GM19025 (cell line): Measurements from ENCODE around the gene CD82.
"Not testable (repeated sequence)": the region's sequence is repeated elsewhere in the genome, so short reads cannot be mapped to it uniquely, and the experiment has no call there.

Source experiments
- ATAC-seq: cut with Tn5 transposase; IDR thresholded peaks from one replicate; pipeline ENCODE4 v1.9.1; 2021; ENCODE audit warnings: mild to moderate bottlenecking, low read depth, moderate library complexity; ENCODE audit not compliant: unreplicated experiment

Gene CD82

DNA sequence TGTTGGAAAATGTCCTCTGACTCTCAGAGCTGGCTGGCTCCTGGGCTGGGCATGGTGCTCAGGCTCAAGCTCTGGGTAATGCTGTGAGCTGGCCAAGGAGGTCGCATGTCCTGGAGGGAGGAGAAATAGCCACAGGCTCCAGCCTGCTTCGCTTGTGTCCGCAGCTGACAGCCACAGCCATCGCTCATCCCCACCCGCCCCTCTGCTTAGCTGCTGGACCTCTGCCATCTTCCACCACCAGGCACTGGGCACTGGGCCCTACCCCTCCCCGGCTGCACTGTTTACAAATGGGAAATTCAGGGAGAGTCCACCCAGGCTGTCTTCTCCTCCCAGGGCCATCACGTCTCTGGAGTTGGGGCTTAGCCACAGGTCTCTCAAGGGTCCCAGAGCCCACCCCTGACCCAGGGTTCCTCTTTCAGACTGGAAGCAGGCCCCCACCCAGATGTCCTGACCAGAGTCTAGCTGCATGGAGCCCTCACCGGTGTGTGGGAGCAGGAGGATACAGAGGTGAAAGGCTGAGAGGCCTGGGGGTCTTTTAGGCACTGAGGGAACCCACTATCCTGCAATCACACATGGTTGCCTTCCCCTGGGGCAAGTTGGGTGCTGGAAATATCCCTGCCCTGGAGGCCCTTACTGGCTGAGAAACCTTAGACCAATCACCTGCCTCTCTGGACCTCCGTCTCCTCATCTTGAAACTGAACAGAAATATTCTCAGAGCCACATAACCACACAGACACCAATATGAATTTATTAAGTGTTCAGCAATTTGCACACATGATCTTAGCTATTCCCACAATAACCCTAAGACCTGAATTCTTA is 62.7 kb downstream of the CD82 start:
- peak; percentile 61 for ATAC-seq

- no peak for ATAC-seq
Measured at GRCh38 chr11:44628730-44629700, 63.6 kb downstream of the CD82 start.

GRCh38 chr11:44629732-44630345 is 64.4 kb downstream of the CD82 start:
- ATAC-seq = no peak

DNA sequence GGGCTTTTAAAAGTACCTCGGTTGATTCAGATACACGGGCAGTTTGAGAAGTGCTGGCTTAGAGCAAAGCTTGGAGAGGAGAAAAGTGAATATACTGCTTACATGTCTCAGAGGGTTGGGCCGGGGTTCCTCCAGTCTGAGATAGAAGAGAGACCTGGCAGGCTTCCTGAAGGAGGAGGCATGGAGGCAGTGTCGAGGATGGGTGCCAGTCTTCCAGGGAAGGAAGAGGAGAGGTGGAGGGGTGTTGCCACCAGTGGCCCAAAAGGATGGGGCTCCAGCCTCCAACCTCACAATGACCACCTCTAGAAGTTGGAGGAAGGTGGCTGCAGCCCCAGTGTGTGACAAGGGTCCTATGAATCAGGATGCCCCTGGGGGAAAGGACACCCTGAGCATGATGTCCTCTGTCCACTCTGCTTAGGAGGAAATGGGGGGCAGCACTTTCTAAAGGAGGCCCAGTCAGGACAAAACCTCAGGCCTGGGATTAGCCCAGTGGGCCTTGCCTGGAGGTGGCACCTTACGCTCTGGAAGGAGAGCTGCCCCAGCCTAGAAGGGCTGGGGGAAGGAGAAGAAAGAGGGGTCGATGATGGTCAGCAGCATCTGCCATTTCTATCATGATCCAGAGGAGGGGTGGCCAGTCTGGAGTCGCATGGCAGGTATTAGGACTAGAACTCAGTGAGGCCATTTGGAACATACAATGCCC is 65.2 kb downstream of the CD82 start:
- no peak for ATAC-seq

DNA sequence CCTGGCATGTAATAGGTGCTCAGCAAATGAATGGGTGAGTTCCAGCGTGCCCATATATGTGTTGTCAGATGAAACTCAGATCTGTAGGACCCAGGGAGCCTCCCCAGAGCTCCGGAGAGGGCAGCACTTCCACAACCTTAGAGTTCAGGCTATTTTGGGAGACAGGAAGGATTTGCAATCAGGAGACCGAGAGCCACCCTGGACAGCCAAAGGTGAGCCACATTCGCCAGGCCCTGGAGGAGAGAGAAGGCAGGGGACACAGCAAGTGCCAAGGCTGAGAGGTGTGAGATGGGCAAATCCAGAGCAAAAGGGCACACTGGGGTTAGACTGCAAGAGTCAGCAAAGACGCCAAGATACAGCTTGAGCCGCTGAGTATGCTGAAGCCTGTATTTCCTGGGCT is 66.4 kb downstream of the CD82 start:
- ATAC-seq = no peak

DNA sequence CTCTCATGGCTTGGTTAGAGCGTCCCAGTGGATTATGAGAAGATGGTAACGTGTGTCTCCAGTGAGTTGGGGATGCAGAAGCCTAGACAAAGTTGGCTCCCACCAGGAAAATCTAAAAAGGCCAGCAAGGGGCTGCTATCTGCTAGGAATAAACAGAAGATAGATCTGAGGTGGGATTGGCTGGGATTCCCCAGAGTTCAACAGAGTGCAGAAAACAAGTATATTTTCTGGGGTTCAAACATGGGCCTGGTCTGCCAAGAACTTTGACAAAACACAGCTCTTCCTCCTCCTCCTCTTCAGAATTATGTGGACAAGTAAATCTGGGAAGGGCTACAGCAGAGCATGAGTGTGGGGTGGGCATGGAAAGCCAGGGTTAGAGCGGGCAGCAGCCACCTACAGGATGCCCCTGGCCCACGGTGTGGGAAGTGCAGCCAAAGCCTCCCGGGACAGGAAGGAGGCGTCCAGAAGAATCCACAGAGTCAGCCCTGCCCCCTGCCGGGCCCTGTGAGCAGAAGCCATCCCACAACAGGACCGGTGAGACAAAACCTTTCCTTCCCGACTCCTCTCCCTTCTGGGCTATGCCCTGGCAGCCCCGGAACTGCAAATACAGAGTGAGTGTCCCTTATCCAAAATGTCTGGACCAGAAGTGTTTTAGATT is 67.1 kb downstream of the CD82 start:
- no peak for ATAC-seq

DNA sequence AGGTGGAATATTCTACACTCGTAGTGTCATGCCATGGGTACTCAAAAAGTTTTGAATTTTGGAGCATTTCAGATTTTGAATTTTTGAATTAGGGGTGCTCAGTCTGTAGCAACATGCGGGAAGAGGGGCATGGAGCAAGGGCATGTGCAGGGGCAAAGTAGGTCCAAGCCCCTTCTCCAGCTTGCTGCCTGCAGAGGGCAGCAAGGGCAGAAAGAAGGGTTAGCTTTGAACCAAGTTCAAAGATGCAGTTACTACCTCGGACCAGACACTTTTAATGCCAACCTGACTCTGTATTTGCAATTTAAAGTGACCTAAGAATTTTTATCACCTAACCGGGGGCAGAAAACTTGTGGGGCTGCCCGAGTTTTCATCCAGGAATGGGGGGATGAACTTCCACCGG is 68.2 kb downstream of the CD82 start:
- ATAC-seq = no peak

DNA sequence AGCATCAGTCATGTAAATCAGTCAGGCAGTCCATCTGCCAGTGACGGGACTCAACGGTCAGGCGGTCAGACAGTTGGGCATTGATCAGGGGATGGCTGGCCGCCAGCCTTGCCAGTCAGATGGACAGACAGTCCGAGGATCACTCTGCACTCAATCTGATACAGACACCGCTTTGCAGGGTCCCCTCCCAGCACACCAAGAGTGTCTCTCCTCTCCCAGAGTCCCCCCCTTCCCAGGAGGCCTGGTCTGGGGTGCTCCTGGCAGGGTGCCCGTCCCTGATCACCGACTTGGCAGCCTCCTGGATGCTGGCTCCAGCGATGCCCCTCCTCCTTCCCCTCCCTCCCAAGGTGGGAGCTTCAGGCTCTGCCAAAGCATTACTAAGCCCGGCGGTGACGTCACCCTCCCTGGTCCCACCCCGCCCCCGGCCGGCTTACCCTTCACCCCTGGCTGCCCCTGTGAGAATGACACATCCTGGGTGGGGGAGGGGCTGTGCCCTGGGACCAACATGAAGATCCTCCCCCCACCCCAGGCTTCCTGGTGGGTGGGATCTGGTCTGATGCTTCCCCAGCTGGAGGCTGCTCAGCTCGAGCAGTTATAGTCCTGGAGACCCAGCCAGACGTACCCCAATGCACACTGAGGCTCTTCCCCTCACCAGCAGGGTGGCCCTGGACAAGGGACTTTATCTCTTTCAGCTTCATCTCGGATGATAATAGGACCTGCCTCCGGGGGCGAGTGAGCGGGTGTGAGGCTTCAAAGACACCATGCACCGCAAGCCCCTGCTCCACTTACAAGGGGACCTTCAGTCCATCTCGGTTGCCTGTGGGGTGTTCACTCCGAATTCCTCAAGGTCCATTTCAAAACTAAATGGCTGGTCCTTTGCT is 69.2 kb downstream of the CD82 start:
- no peak for ATAC-seq

DNA sequence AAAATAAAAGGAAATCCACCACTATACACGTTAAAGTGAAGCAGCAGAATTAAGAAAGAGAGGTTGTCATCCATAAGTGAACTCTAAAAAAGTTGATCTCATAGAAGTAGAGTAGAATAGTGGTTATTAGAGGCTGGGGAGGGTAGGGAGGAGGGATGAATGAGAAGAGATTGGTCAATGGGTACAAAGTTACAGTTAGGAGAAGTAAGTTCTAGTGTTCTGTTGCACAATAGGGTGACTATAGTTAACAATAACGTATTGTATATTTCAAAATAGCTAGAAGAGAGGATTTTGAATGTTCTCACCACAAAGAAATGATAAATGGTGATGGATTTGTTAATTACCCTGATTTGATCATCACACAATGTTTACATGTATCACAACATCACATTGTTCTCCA is 72.0 kb downstream of the CD82 start:
- no peak for ATAC-seq

GRCh38 chr11:44638032-44638431 is 72.6 kb downstream of the CD82 start:
- ATAC-seq = no peak

DNA sequence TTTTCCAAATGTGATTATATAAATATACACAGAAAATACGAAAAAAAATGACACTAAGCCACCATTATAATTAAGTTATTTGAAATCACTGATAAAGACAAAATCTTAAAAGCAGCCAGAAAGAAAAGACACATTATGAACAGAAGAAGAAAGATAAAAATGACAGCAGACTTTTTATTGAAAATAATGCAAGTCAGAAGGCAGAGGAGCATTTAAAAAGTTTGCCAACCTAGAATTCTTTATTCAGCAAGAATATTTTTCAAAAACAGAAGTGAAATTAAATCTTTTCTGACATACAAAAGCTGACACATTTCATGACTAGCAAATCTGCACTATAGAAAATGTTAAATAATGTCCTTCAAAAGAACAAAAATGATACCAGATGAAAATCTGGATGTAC is 77.8 kb downstream of the CD82 start:
- no peak for ATAC-seq

- no peak for ATAC-seq
Measured at GRCh38 chr11:44645827-44646226, 80.4 kb downstream of the CD82 start.

- not testable (repeated sequence) for ATAC-seq
Measured at GRCh38 chr11:44647255-44647955, 81.9 kb downstream of the CD82 start.

GRCh38 chr11:44648109-44648508 is 82.6 kb downstream of the CD82 start:
- ATAC-seq = no peak

DNA sequence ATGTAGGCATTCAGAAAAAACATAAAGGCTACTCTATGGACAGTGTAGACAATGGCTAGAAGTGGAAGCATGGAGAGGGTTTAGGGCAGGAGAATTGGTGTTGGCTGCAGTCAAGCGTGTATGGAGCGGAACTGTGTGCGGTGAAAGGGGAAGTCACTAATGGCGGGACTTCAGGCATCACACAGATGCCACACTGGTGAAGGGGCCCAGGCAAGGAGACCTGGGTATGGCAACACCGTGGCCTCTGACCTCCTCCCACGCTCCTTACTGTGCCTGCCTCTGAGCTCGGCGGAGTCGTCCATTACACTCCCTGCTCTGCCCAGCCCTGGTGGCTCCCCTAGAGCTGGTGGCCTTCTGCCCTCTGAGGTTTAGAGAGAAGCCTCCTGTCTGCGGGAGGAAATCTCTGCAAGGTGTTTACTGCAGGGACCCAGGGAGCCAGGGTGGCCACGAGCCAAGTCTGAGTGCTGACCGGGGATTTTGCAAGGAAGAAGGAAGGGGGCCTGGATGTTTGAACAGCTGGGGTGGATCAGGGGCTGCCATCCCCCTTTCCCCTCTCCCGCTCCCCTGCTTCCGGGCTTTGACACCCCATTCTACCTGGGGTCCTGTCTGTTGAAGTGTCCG is 86.2 kb downstream of the CD82 start:
- no peak for ATAC-seq

- no peak for ATAC-seq
Measured at GRCh38 chr11:44652901-44653644, 87.6 kb downstream of the CD82 start.

GRCh38 chr11:44654057-44654456 is 88.6 kb downstream of the CD82 start:
- no peak for ATAC-seq
